HepG2 (cell line): Measurements from ENCODE around the gene ELOVL6. TPM values are rescaled to one million over a fixed set of nuclear protein-coding genes. Genes with fewer than 3 reads are reported as not detected.
A peak's percentile ranks its signal among the peaks of the same experiment; 100 is the strongest.

Experiments used
- CEBPZ ChIP-seq: IDR thresholded peaks from 2 replicates; pipeline ENCODE4 v1.6.1; 2012; ENCODE audit warnings: low read length, improper control_type of control experiment
- HHEX ChIP-seq: IDR thresholded peaks from 2 replicates; pipeline ENCODE4 v1.6.1; 2016; ENCODE audit warnings: control low read depth
- JDP2 ChIP-seq: sonication (generic); formaldehyde crosslinking; IDR thresholded peaks from 2 replicates; pipeline ENCODE4 v1.8.1; 2022; ENCODE audit warnings: missing genetic modification reagents, borderline replicate concordance
- MEF2D ChIP-seq: sonication (generic); formaldehyde crosslinking; IDR thresholded peaks from 2 replicates; pipeline ENCODE4 v1.5.1; 2020; ENCODE audit warnings: mild to moderate bottlenecking, missing genetic modification reagents
- MLX ChIP-seq: IDR thresholded peaks from 2 replicates; pipeline ENCODE4 v1.6.1; 2016
- PHF21A ChIP-seq: sonication (generic); formaldehyde crosslinking; IDR thresholded peaks from 2 replicates; pipeline ENCODE4 v1.5.0; 2020; ENCODE audit warnings: mild to moderate bottlenecking, missing genetic modification reagents
- SALL1 ChIP-seq: sonication (generic); formaldehyde crosslinking; IDR thresholded peaks from 2 replicates; pipeline ENCODE4 v1.8.0; 2022; ENCODE audit warnings: mild to moderate bottlenecking, missing genetic modification reagents
- TEAD3 ChIP-seq: optimal IDR thresholded peaks from 2 replicates; pipeline ENCODE3; 2016; ENCODE audit warnings: borderline replicate concordance
- ZBTB39 ChIP-seq: sonication (generic); formaldehyde crosslinking; IDR thresholded peaks from 2 replicates; pipeline ENCODE4 v1.5.0; 2020; ENCODE audit warnings: missing genetic modification reagents
- ZBTB46 ChIP-seq: sonication (generic); formaldehyde crosslinking; IDR thresholded peaks from 2 replicates; pipeline ENCODE4 v1.4.0; 2020; ENCODE audit warnings: mild to moderate bottlenecking, missing genetic modification reagents, borderline replicate concordance
- ZFP36 ChIP-seq: fragments of 150-350 bp; IDR thresholded peaks from 2 replicates; pipeline ENCODE4 v1.6.1; 2018; ENCODE audit warnings: borderline replicate concordance, low read length, low read depth; ENCODE audit not compliant: partially characterized antibody
- ZGPAT ChIP-seq: IDR thresholded peaks from 2 replicates; pipeline ENCODE4 v1.6.1; 2016; ENCODE audit warnings: mild to moderate bottlenecking
- ZNF256 ChIP-seq: sonication (generic); formaldehyde crosslinking; conservative IDR thresholded peaks from 2 replicates; pipeline ENCODE4 v1.4.0; 2020; ENCODE audit warnings: missing genetic modification reagents
- ZNF281 ChIP-seq: sonication (generic); formaldehyde crosslinking; IDR thresholded peaks from 2 replicates; pipeline ENCODE4 v1.4.0; 2020; ENCODE audit warnings: missing genetic modification reagents, borderline replicate concordance
- ZNF317 ChIP-seq: sonication (generic); formaldehyde crosslinking; IDR thresholded peaks from 2 replicates; pipeline ENCODE4 v1.5.0; 2020; ENCODE audit warnings: mild to moderate bottlenecking, missing genetic modification reagents
- polyA plus RNA-seq, 8 experiments: library from polyadenylated mRNA; depleted of rRNA in 3 of 8; stranded (reverse) in 7 of 8; unstranded in 1 of 8; fragments of >200 nt; fragmentation: Illumina TruSeq in 4 of 8; extraction: Trizol in 4 of 8; gene quantifications; 2 replicates each; pipeline versions ENCODE4 v1.2.1 to v1.2.3, GENCODE V29; 2011 to 2016; ENCODE audit warnings: low read depth in 4 of 8, missing spikeins in 1 of 8, mixed read lengths in 1 of 8; ENCODE audit not compliant: insufficient read depth in 1 of 8
- total RNA-seq, 5 experiments: library from RNA; depleted of rRNA; stranded (reverse); fragments of >200 nt; fragmentation: Illumina TruSeq; extraction: Trizol; gene quantifications; 2 replicates each; pipeline ENCODE4 v1.2.3, GENCODE V29; 2016; ENCODE audit warnings: low read depth in 1 of 5

ELOVL6 gene
- total and polyA plus RNA-seq, 2 of the 13 experiments (the other 11 are each of a cell fraction or from before 2014, with no cell fraction given) = 14.1 to 23.2 TPM

GRCh38 chr4:110193822-110194761 is 4.3 kb downstream of the ELOVL6 start (continued):
- TF ChIP-seq CEBPZ = no peak
- peak; percentile 41 for TF ChIP-seq TEAD3 (CRISPR knock-in tag)
- TF ChIP-seq ZNF256 = no peak
- TF ChIP-seq MEF2D (CRISPR knock-in tag) = no peak
- TF ChIP-seq MLX (CRISPR knock-in tag) = no peak
- TF ChIP-seq PHF21A (CRISPR knock-in tag) = 0 out of 2 replicates have a peak, but pooled peaks have one; percentile 36
- no peak for TF ChIP-seq HHEX (CRISPR knock-in tag)
- peak; percentile 48; the same call in 1 of the 2 replicates for TF ChIP-seq ZGPAT (CRISPR knock-in tag)
- no peak for TF ChIP-seq ZBTB46 (CRISPR knock-in tag)
- TF ChIP-seq JDP2 (CRISPR knock-in tag) = no peak
- TF ChIP-seq ZNF281 (CRISPR knock-in tag) = peak; percentile 54; the same call in 1 of the 2 replicates
- TF ChIP-seq ZNF317 (CRISPR knock-in tag) = no peak
- no peak for TF ChIP-seq ZFP36
- TF ChIP-seq SALL1 (CRISPR knock-in tag) = peak; percentile 25; the same call in 1 of the 2 replicates
- no peak for TF ChIP-seq ZBTB39 (CRISPR knock-in tag)
